ENCODE results near the gene NDRG3. TPM values are rescaled to one million over a fixed set of nuclear protein-coding genes. Genes with fewer than 3 reads are reported as not detected.

Gene NDRG3
- total RNA-seq, 2 experiments from 2014 or later: 16.3 to 17.1 TPM

DNA sequence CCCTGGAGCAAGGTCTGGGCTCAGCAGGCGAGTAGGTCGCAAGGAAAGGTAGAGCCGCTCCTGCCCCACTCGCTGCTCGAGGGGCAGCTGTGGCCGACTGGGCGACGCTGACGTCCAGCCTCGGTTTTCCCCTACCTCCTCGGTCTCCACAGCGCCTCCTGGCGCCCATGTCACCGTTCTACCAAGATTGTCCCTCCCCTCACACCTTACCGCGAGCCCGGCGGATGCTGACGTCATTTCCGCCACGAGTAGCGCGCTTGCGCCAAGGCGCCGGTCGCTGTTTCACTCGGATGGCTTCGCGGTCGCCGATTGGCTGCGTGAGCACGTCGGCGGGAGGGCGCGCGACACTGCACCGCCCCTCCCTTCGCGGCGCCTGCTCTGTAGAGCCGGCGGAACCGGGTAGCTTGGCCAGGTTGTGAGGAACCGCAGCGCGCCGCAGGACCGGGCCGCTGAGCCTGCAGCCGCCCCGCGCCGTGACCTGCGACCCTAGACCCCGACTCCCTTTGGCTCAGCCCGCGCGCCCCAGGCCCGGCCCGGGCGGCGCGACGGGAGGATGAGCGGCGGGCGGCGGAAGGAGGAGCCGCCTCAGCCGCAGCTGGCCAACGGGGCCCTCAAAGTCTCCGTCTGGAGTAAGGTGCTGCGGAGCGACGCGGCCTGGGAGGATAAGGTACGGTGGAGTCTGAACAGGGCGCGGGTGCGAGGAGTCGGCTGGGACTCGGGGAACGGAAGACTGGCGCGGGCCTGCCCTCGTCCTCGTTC is 140.3 kb downstream of the NDRG3 start, which contains the start of gene RAB5IF:
Gene RAB5IF (plus strand): TSS at position 381 of the 759 bp plus-strand sequence. CDS start 173 bp downstream, at position 554.
- Mint-ChIP-seq H3K27ac (peak within 1 kb of the TSS; percentile 95), H3K4me3 (peak within 1 kb of the TSS; percentile 99), H3K4me1 (peaks cover 24% of the 10 kb centered on the region)

DNA sequence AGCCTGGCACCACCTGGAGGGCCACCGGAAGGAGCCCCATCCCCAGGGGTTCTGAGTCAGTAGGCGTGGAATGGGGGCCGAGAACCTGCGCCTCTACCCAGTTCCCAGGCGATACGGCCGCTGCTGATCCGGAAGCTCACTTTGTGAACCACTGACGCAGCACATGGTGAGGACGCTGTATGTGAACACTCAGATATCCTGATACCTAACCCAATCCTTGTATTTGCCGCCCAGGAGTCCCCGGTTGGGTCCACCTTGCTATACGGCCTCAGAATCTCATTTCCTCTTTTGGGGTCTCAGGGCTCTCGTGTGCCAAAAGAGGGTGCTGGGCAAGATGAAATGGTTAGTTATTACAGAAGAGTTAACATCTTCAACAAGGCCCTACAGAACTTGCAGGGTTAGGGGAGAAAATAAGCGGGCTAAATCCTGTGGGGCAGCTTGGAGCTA is 140.9 kb downstream of the NDRG3 start:
- H3K4me1 Mint-ChIP-seq: peaks cover 27% of the 10 kb centered on the region
- no peaks in the 10 kb centered on the region for H3K27me3 Mint-ChIP-seq
- H3K36me3 Mint-ChIP-seq: peaks cover 26% of the 10 kb centered on the region
- H3K9me3 Mint-ChIP-seq: no peaks in the 10 kb centered on the region
- peak overlapping the region; percentile 95 for H3K27ac Mint-ChIP-seq
- peak overlapping the region; percentile 99 for H3K4me3 Mint-ChIP-seq
- DNase-seq: peak; percentile 49

More for the DNA sequence above, 140.3 kb downstream of the NDRG3 start, which contains the start of gene RAB5IF:
- Mint-ChIP-seq H3K9me3 (no peaks in the 10 kb centered on the region), H3K27me3 (no peaks in the 10 kb centered on the region), H3K36me3 (peaks cover 28% of the 10 kb centered on the region)
- peak; percentile 99 for DNase-seq

Other genes starting within 250 kb of the NDRG3 start
- under 1 TPM in 1 of 2 experiments, not detected in 1; 0.12 TPM for gene MYL9, start 204.6 kb downstream of the NDRG3 start, total RNA-seq
- gene TGIF2, start 172.5 kb downstream of the NDRG3 start, total RNA-seq: 10 to 100 TPM; 52.1 to 54.0 TPM
- 100 to 1,000 TPM; 124 to 127 TPM for gene RAB5IF, start 140.3 kb downstream of the NDRG3 start, total RNA-seq
- 10 to 100 TPM; 70.6 to 73.4 TPM for gene SLA2, start 99.9 kb downstream of the NDRG3 start, total RNA-seq
- 10 to 100 TPM; 19.9 to 21.8 TPM for gene DSN1, start 27.7 kb upstream of the NDRG3 start, total RNA-seq
- gene TLDC2, start 130.0 kb upstream of the NDRG3 start, total RNA-seq: not detected
- gene SAMHD1, start 205.6 kb upstream of the NDRG3 start, total RNA-seq: 10 to 100 TPM; 35.6 to 43.2 TPM